ENCODE measurements around the gene CACNA1D. TPM values are rescaled to one million over a fixed set of nuclear protein-coding genes. Genes with fewer than 3 reads are reported as not detected.

CACNA1D gene
- total and polyA plus RNA-seq, 2 donors (not counting 3 experiments of a cell fraction or from before 2014, with no cell fraction given) = 0.06 TPM; not detected in 1

DNA sequence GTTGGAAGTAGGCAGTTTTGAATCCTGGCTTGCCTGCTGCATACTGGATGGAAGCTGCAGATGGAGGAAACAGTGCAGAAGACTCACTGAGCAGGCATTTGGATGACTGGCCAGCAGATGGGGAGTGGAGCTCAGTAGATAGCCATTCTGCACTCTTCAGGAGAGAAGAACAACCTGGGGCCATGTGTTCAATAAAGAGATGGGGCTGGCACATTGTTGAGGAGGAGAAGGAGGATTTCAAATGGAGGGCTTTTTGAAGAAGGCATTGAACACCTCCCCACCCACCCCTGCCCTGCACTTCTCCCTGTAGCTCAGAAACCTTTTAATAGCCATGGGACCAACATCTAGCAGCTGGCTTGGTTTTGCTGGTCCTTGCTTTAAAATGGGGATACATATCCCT, 109.8 kb downstream of the CACNA1D start:
- H3K4me2 ChIP-seq (ENCODE audit: insufficient read depth, low read length) = no peak overlapping the region
- no peak overlapping the region for H3K27ac ChIP-seq (ENCODE audit: insufficient read depth, low read depth, low read length)
- no peaks in the 10 kb centered on the region for H3K9me1 ChIP-seq (replicated peaks; ENCODE audit: control insufficient read depth, extremely low read depth, insufficient read depth, low read length)
- CTCF ChIA-PET = no interaction called here
- no peaks in the 10 kb centered on the region for H3K4me1 ChIP-seq (ENCODE audit: control insufficient read depth, extremely low read depth, insufficient read depth, low read length)
- DNase-seq (ENCODE audit: low read depth, low spot score) (no peak), FAIRE-seq (no peak)
- no peak overlapping the region for H3K9ac ChIP-seq (replicated peaks; ENCODE audit: extremely low read depth, insufficient read depth, low read length)
- no peaks in the 10 kb centered on the region for H4K20me1 ChIP-seq (replicated peaks; ENCODE audit: control insufficient read depth, extremely low read depth, insufficient read depth, low read length)
- H3K36me3 ChIP-seq (ENCODE audit: control insufficient read depth in 2 of 2, extremely low read depth in 1 of 2, insufficient read depth in 2 of 2, low read length in 2 of 2) = no peaks in the 10 kb centered on the region
- dilution Hi-C loops (cut with MboI; ENCODE audit: extremely low pct_ligation_motif_present, low sequenced_read_pairs) (no loop called here), intact Hi-C loops (cut with micrococcal nuclease) (no loop called here)
- H3K27me3 ChIP-seq (ENCODE audit: control insufficient read depth in 2 of 2, insufficient read depth in 2 of 2, low read length in 2 of 2) = no peaks in the 10 kb centered on the region
- no peak overlapping the region for H2AFZ ChIP-seq (ENCODE audit: low read depth, low read length)
- no peak overlapping the region for H3K4me3 ChIP-seq (replicated peaks in 1 of 3; ENCODE audit: insufficient read depth in 1 of 3, low read depth in 1 of 3, low read length in 3 of 3)
- H3K9me3 ChIP-seq (replicated peaks; ENCODE audit: control insufficient read depth, insufficient read depth, low read length) = no peaks in the 10 kb centered on the region
- BruUV-seq (replicated peaks) = no TSS peak
- H3K79me2 ChIP-seq (ENCODE audit: control insufficient read depth, insufficient read depth, low read length) = no peaks in the 10 kb centered on the region
- TF ChIP-seq EZH2 (IDR thresholded peaks at IDR 0.05; ENCODE audit: borderline replicate concordance, low read depth, low read length, severe bottlenecking) (no peak), POLR2A (IDR thresholded peaks at IDR 0.05; ENCODE audit: low read depth, low read length) (no peak), JUN (IDR thresholded peaks at IDR 0.05; ENCODE audit: borderline replicate concordance, insufficient read depth, insufficient read length, low read depth) (no peak), POLR2AphosphoS5 (IDR thresholded peaks at IDR 0.05; ENCODE audit: insufficient read depth, low read depth, low read length) (no peak), FOS (IDR thresholded peaks at IDR 0.05; ENCODE audit: borderline replicate concordance, insufficient read depth, low read length) (no peak), GATA2 (IDR thresholded peaks at IDR 0.05; ENCODE audit: insufficient read depth, insufficient read length, low read depth, low read length) (no peak), MYC (IDR thresholded peaks at IDR 0.05; ENCODE audit: low read depth, low read length) (no peak)
- TF ChIP-seq, protein P1, sequence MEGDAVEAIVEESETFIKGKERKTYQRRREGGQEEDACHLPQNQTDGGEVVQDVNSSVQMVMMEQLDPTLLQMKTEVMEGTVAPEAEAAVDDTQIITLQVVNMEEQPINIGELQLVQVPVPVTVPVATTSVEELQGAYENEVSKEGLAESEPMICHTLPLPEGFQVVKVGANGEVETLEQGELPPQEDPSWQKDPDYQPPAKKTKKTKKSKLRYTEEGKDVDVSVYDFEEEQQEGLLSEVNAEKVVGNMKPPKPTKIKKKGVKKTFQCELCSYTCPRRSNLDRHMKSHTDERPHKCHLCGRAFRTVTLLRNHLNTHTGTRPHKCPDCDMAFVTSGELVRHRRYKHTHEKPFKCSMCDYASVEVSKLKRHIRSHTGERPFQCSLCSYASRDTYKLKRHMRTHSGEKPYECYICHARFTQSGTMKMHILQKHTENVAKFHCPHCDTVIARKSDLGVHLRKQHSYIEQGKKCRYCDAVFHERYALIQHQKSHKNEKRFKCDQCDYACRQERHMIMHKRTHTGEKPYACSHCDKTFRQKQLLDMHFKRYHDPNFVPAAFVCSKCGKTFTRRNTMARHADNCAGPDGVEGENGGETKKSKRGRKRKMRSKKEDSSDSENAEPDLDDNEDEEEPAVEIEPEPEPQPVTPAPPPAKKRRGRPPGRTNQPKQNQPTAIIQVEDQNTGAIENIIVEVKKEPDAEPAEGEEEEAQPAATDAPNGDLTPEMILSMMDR (IDR thresholded peaks at IDR 0.05; ENCODE audit: extremely low read depth in 1 of 2, insufficient read depth in 1 of 2, low read depth in 1 of 2, low read length in 2 of 2) = no peak
- TF ChIP-seq, protein P2, sequence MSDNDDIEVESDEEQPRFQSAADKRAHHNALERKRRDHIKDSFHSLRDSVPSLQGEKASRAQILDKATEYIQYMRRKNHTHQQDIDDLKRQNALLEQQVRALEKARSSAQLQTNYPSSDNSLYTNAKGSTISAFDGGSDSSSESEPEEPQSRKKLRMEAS (IDR thresholded peaks at IDR 0.05; ENCODE audit: insufficient read depth, insufficient read length) = no peak
- POLR2A ChIA-PET = no interaction called here
